NCI-H2107 (cell line): Measurements from ENCODE around the gene ZSWIM8.
"Not testable (repeated sequence)": the region's sequence is repeated elsewhere in the genome, so short reads cannot be mapped to it uniquely, and the experiment has no call there.

Experiments used
- DNase-seq: peaks from one replicate; lab custom pipeline; 2025; lab: John Stamatoyannopoulos, UW

Gene ZSWIM8

GRCh38 chr10:73814276-73814895 lies 29.0 kb downstream of the ZSWIM8 start:
- no peak for DNase-seq

- DNase-seq = no peak
Observed at GRCh38 chr10:73814896-73815718, 29.7 kb downstream of the ZSWIM8 start.

GRCh38 chr10:73815719-73816030 lies 30.3 kb downstream of the ZSWIM8 start:
- DNase-seq = no peak

GRCh38 chr10:73816917-73817729 lies 31.7 kb downstream of the ZSWIM8 start:
- no peak for DNase-seq

GRCh38 chr10:73817826-73818225 lies 32.4 kb downstream of the ZSWIM8 start:
- no peak for DNase-seq

- no peak for DNase-seq
Observed at GRCh38 chr10:73818402-73818801, 33.0 kb downstream of the ZSWIM8 start.

- no peak for DNase-seq
Observed at GRCh38 chr10:73819081-73819480, 33.7 kb downstream of the ZSWIM8 start.

- no peak for DNase-seq
Observed at GRCh38 chr10:73819513-73820093, 34.2 kb downstream of the ZSWIM8 start.

- DNase-seq = no peak
Observed at GRCh38 chr10:73823391-73823790, 38.0 kb downstream of the ZSWIM8 start.

GRCh38 chr10:73824146-73824725 lies 38.8 kb downstream of the ZSWIM8 start:
- no peak for DNase-seq

GRCh38 chr10:73827346-73828089 lies 42.1 kb downstream of the ZSWIM8 start:
- no peak for DNase-seq

GRCh38 chr10:73828161-73828560 lies 42.8 kb downstream of the ZSWIM8 start:
- DNase-seq = no peak

GRCh38 chr10:73829090-73829489 lies 43.7 kb downstream of the ZSWIM8 start:
- DNase-seq = not testable (repeated sequence)

GRCh38 chr10:73836427-73836980 lies 51.1 kb downstream of the ZSWIM8 start:
- DNase-seq = no peak

- no peak for DNase-seq
Observed at GRCh38 chr10:73837072-73837471, 51.7 kb downstream of the ZSWIM8 start.

- no peak for DNase-seq
Observed at GRCh38 chr10:73838008-73838567, 52.7 kb downstream of the ZSWIM8 start.

GRCh38 chr10:73838827-73839226 lies 53.4 kb downstream of the ZSWIM8 start:
- DNase-seq = no peak

- no peak for DNase-seq
Observed at GRCh38 chr10:73839276-73839966, 54.0 kb downstream of the ZSWIM8 start.

GRCh38 chr10:73840056-73840402 lies 54.6 kb downstream of the ZSWIM8 start:
- DNase-seq = no peak

GRCh38 chr10:73840403-73841060 lies 55.1 kb downstream of the ZSWIM8 start:
- no peak for DNase-seq
